Prostate gland (tissue), 2 donors: ENCODE data around the gene GBX2. TPM values are rescaled to one million over a fixed set of nuclear protein-coding genes. Genes with fewer than 3 reads are reported as not detected.

Experiments used
- DNase-seq: peaks from one replicate; pipeline ENCODE4 v3.0.0-alpha.2; 2019; ENCODE audit warnings: low spot score
- H3K27ac ChIP-seq, 2 donors: fragments of 200-600 bp; sonication (generic); 2 replicates each; pipeline ENCODE4 v1.5.1; 2017 to 2019
- H3K27me3 ChIP-seq: fragments of 200-600 bp; sonication (generic); replicated peaks from 2 replicates; pipeline ENCODE4 v1.5.1; 2019; ENCODE audit not compliant: insufficient read depth
- H3K36me3 ChIP-seq, 2 donors: fragments of 200-600 bp; sonication (generic); 1 replicate in 1 of 2; 2 replicates in 1 of 2; pipeline versions ENCODE4 v1.5.1 to v1.8.1; 2017 to 2019
- H3K4me1 ChIP-seq: fragments of 200-600 bp; sonication (generic); replicated peaks from 2 replicates; pipeline ENCODE4 v1.5.1; 2019
- H3K4me3 ChIP-seq, 2 donors: fragments of 200-600 bp; sonication (generic); 2 replicates each; pipeline ENCODE4 v1.5.1; 2017 to 2019
- H3K9me3 ChIP-seq: fragments of 200-600 bp; sonication (generic); 2 replicates; pipeline ENCODE4 v1.5.1; 2017
- CTCF ChIP-seq, 4 experiments: fragments of 200-600 bp in 2 of 4; fragments of 450-650 bp in 2 of 4; sonication (generic) in 2 of 4; IDR thresholded peaks; 1 replicate in 3 of 4; 2 replicates in 1 of 4; pipeline ENCODE4 v1.5.1; 2016 to 2019; ENCODE audit warnings: antibody characterized with exemption in 4 of 4, mild to moderate bottlenecking in 2 of 4, moderate library complexity in 2 of 4
- POLR2A ChIP-seq: fragments of 450-650 bp; IDR thresholded peaks from one replicate; pipeline ENCODE4 v1.6.1; 2016; ENCODE audit warnings: antibody characterized with exemption, mild to moderate bottlenecking
- POLR2AphosphoS5 ChIP-seq: sonication (generic); formaldehyde crosslinking; IDR thresholded peaks from one replicate; pipeline ENCODE4 v1.6.1; 2017; ENCODE audit warnings: antibody characterized with exemption
- WGBS: methylation state at CpG from one replicate; pipeline ENCODE4 v1.1.5; 2018; 5-methylcytosine and 5-hydroxymethylcytosine counted together
- intact Hi-C: fragments of 100-400 bp; cut with DNase I; formaldehyde crosslinking; loops from one replicate; pipeline ENCODE4 v1.14.2; 2022
- total RNA-seq, 2 donors: library from RNA; depleted of rRNA; stranded (reverse); fragments of >200 nt; gene quantifications; one replicate each; pipeline ENCODE4 v1.1.0, GENCODE V29; 2016

GBX2 gene
- total RNA-seq, 2 donors from 2014 or later = 0.23 TPM; not detected in 1

- peaks cover 62% of the 10 kb centered on the region for H3K27me3 ChIP-seq
- TF ChIP-seq POLR2AphosphoS5 (no peak), CTCF (IDR thresholded peaks at IDR 0.05) (no peak), POLR2A (no peak)
- DNase-seq = no peak
- no peaks in the 10 kb centered on the region for H3K9me3 ChIP-seq
- no peak overlapping the region for H3K4me3 ChIP-seq
- no peaks in the 10 kb centered on the region for H3K4me1 ChIP-seq
- WGBS = 4% methylated on average over 55 of the region's 62 CpGs
- no peak overlapping the region for H3K27ac ChIP-seq
- H3K36me3 ChIP-seq = no peaks in the 10 kb centered on the region
- intact Hi-C loops = no loop called here
These were observed 5.0 kb upstream of the GBX2 start for GRCh38 chr2:236173036-236173728.

- Histone ChIP-seq H3K36me3 (no peaks in the 10 kb centered on the region), H3K4me1 (peaks cover 3% of the 10 kb centered on the region), H3K4me3 (no peak overlapping the region), H3K27me3 (peaks cover 62% of the 10 kb centered on the region), H3K27ac (no peak overlapping the region), H3K9me3 (no peaks in the 10 kb centered on the region)
- WGBS = 7% methylated on average over 46 of the region's 46 CpGs
- intact Hi-C loops = no loop called here
- no peak for DNase-seq
- TF ChIP-seq CTCF (IDR thresholded peaks at IDR 0.05) = no peak
- no peak for TF ChIP-seq POLR2AphosphoS5
- TF ChIP-seq POLR2A = no peak
These were observed 4.3 kb upstream of the GBX2 start for GRCh38 chr2:236172255-236173035.

GRCh38 chr2:236171680-236172254 lies 3.6 kb upstream of the GBX2 start:
- no peak overlapping the region for H3K4me3 ChIP-seq
- H3K27me3 ChIP-seq = peaks cover 60% of the 10 kb centered on the region
- H3K27ac ChIP-seq = no peak overlapping the region
- H3K9me3 ChIP-seq = no peaks in the 10 kb centered on the region
- intact Hi-C loops = no loop called here
- peaks cover 10% of the 10 kb centered on the region for H3K4me1 ChIP-seq
- no peak for DNase-seq
- H3K36me3 ChIP-seq = no peaks in the 10 kb centered on the region
- 11% methylated on average over 16 of the region's 16 CpGs for WGBS
- TF ChIP-seq CTCF (IDR thresholded peaks at IDR 0.05) (no peak), POLR2A (no peak), POLR2AphosphoS5 (no peak)

- Histone ChIP-seq H3K4me3 (no peak overlapping the region), H3K27me3 (peaks cover 64% of the 10 kb centered on the region), H3K4me1 (peaks cover 13% of the 10 kb centered on the region), H3K36me3 (no peaks in the 10 kb centered on the region), H3K9me3 (no peaks in the 10 kb centered on the region), H3K27ac (no peak overlapping the region)
- no peak for TF ChIP-seq POLR2A
- no peak for TF ChIP-seq CTCF (IDR thresholded peaks at IDR 0.05)
- no peak for TF ChIP-seq POLR2AphosphoS5
- intact Hi-C loops = no loop called here
- no peak for DNase-seq
- 12% methylated on average over 27 of the region's 27 CpGs for WGBS
These were observed 3.0 kb upstream of the GBX2 start for GRCh38 chr2:236171181-236171679.
